ENCODE results near the gene SRRM2. TPM values are rescaled to one million over a fixed set of nuclear protein-coding genes. Genes with fewer than 3 reads are reported as not detected.

SRRM2 gene
- total RNA-seq, 1 donor, result 96.3 TPM

DNA sequence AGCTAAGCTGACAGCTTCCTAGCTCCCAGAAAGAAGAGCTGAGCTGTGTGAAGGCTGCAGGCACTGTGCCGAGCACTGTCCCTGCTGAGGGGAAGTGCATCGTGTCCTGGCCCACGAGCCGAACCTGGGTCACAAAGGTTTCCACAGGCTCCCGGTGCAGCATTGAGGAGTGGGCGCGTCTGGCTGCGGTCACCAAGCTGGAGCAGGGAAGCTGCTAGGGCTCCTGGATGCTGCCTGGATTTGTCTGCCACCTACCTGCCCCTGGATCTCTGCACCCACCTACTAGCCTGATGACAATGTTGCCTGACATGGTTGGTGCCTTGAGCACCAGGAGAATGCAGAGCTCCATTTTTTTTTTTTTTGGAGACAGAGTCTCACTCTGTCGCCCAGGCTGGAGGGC is 6.5 kb upstream of the SRRM2 start:
- no peak overlapping the region for H3K4me3 ChIP-seq (ENCODE audit: low read depth, low read length)
- no peak for DNase-seq (ENCODE audit: low read depth)
- TF ChIP-seq, protein P1, sequence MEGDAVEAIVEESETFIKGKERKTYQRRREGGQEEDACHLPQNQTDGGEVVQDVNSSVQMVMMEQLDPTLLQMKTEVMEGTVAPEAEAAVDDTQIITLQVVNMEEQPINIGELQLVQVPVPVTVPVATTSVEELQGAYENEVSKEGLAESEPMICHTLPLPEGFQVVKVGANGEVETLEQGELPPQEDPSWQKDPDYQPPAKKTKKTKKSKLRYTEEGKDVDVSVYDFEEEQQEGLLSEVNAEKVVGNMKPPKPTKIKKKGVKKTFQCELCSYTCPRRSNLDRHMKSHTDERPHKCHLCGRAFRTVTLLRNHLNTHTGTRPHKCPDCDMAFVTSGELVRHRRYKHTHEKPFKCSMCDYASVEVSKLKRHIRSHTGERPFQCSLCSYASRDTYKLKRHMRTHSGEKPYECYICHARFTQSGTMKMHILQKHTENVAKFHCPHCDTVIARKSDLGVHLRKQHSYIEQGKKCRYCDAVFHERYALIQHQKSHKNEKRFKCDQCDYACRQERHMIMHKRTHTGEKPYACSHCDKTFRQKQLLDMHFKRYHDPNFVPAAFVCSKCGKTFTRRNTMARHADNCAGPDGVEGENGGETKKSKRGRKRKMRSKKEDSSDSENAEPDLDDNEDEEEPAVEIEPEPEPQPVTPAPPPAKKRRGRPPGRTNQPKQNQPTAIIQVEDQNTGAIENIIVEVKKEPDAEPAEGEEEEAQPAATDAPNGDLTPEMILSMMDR (IDR thresholded peaks at IDR 0.05; ENCODE audit: insufficient read depth, low read length), result no peak

DNA sequence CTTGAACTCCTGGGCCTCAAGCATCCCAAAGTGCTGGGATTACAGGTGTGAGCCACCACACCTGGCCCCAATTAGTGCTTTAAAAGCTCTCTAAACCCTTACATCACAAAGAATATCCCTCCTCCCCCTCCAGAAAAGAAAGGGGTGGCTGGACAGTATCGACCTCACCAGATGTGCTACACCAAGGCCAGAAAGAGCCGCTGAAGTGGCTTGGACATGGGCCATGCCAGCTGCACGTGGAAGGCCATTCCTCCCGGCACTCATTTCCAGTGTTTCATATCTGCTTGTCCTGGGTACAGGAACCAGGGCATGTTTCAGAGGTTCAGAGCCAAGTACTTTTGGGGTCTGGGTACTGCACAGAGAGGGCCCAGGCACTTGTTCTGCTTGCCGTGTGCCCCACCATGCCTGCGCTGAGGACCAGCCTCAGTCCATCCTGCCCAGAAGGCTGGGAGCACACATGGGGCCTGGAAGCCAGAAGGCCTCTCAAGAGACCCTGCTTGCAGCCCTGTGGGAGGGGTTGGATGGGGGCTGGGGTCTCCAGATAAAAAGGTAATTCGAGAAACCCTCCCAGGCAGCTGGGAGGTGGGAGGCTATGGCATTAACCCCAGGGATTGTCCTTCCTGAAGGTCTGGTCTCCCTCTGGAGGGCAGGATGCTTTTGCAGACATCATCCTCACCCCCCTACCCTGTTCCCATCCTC is 3.5 kb upstream of the SRRM2 start:
- TF ChIP-seq, protein P1 (IDR thresholded peaks at IDR 0.05; ENCODE audit: insufficient read depth, low read length), result no peak
- H3K4me3 ChIP-seq (ENCODE audit: low read depth, low read length), result no peak overlapping the region
- DNase-seq (ENCODE audit: low read depth), result no peak

DNA sequence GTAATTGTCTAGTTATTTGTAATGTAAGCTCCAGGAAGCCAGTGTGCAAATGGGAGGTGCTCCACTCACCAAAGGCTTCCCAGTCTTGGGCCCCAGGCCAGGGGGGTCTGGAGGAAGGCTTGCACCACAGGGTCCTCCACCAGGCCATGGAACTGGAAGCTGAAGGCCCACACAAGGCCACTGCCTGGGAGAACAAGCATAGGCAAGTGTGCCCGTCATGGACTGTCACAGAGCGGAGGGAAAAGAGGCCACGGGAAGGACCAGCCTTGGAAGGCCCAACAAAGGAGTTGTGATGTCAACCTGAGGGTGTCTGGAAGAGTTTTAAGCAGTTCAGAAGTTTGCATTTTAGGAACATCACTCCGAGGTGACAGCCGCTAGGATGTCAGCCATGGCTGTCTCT is 3.0 kb upstream of the SRRM2 start:
- TF ChIP-seq, protein P1 (IDR thresholded peaks at IDR 0.05; ENCODE audit: insufficient read depth, low read length), result no peak
- DNase-seq (ENCODE audit: low read depth), result no peak
- no peak overlapping the region for H3K4me3 ChIP-seq (ENCODE audit: low read depth, low read length)

DNA sequence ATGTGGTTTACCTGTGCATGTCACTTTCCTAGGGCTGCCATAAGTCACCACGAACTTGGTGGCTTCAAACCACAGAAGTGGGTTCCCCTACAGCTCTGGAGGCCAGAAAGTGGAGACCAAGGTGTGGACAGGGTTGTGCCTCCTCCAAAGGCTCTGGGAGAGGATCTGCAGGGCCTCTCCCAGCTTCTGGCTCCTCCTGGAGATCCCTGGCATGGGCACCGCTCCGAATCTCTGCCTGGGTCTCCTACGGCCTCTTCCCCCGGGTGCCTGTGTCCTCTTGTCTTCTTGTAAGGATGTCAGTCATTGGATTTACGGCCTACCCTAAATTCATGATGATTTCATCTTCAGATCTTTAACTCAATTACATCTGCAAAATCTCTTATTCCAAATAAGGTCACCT is 2.5 kb upstream of the SRRM2 start:
- no peak overlapping the region for H3K4me3 ChIP-seq (ENCODE audit: low read depth, low read length)
- TF ChIP-seq, protein P1 (IDR thresholded peaks at IDR 0.05; ENCODE audit: insufficient read depth, low read length), result no peak
- no peak for DNase-seq (ENCODE audit: low read depth)

DNA sequence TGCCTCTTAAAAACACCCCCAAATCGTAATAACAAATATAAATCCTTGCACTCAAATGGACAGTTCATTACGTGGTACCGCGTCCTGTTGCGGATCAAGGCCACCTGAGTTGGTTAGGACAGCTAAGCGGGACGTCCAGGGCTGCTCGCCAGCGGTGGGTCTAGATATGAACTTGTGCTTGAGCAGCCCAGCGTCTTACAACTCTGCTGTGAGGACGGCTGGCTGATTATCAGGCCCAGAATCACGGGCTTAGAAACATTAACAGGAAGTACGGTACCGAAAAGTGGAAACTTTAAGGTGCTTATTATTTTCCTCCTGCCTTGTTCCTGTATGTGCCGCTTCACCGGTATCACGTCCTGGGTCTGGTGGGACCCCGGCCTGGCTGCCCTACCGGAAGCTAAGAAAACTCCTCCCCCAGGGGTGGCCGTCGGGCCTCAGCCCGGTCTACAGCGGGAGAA is 832 bp upstream of the SRRM2 start:
- TF ChIP-seq, protein P1 (IDR thresholded peaks at IDR 0.05; ENCODE audit: insufficient read depth, low read length), result no peak
- no peak for DNase-seq (ENCODE audit: low read depth)

DNA sequence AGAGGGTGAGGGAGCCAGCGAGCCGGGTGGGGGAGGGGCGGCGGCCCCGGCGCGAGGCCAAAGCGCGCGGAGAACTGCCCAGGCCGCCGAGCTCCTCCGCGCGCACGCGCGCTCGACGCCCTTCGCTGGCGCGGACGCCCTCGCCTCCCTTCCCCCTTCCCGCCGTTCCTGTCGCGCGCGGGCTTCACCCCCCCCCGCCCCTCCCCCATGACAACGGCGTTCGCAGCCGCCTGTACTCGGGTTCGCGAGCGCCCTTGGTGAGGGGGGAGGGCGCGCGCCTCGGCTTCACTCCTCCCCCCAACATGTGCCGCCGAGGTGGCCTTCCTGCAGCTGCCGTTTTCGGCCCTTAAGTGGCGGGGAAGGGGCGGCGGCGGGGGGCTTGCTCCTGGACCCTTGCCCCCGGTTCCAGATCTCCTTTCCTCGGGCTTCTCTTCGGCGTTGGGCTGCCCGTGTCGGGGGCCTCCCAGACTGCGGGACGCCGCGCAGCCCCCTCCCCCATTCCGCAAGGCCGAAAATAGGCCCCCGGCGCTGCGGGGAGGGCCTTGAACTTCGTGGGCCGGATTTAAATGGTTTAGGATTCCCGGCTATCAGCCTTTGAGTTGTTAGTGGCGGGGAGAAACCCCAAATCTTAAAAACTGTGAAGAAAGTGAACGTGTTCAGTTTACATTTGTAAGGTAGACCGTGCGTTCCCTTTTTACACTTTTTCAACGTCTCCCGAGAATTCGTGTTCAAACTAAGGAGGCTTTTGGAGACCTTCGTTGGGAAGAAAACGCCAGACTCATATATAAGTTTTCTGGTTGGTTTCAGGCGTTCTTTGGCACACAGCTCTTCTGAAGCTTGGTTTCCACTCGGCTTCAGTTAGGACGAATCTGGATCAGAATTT is 653 bp downstream of the SRRM2 start:
- DNase-seq (ENCODE audit: low read depth), result peak; percentile 76
- H3K4me3 ChIP-seq (ENCODE audit: low read depth, low read length), result peak overlapping the region; percentile 93
- TF ChIP-seq, protein P1 (IDR thresholded peaks at IDR 0.05; ENCODE audit: insufficient read depth, low read length), result no peak

More for the DNA sequence above, 832 bp upstream of the SRRM2 start:
- H3K4me3 ChIP-seq (ENCODE audit: low read depth, low read length), result peak overlapping the region; percentile 93
